ENCODE measurements around the gene CCDC178. TPM values are rescaled to one million over a fixed set of nuclear protein-coding genes. Genes with fewer than 3 reads are reported as not detected.
"Not testable (repeated sequence)": the region's sequence is repeated elsewhere in the genome, so short reads cannot be mapped to it uniquely, and the experiment has no call there.

Gene CCDC178
- total RNA-seq, 1 donor from 2014 or later = 2.8 TPM

GRCh38 chr18:32961538-32961937 lies 479.0 kb downstream of the CCDC178 start:
- Mint-ChIP-seq H3K27me3 (no peaks in the 10 kb centered on the region), H3K36me3 (no peaks in the 10 kb centered on the region), H3K4me1 (ENCODE audit: unreplicated experiment) (no peaks in the 10 kb centered on the region), H3K4me3 (no peak overlapping the region), H3K27ac (no peak overlapping the region), H3K9me3 (no peaks in the 10 kb centered on the region)
- no peak for DNase-seq (ENCODE audit: extremely low spot score, unreplicated experiment)
- TF ChIP-seq CTCF (conservative IDR thresholded peaks at IDR 0.05) = no peak

GRCh38 chr18:32958746-32959145 lies 481.8 kb downstream of the CCDC178 start:
- DNase-seq (ENCODE audit: extremely low spot score, unreplicated experiment) = no peak
- H3K36me3 Mint-ChIP-seq = no peaks in the 10 kb centered on the region
- no peak for TF ChIP-seq CTCF (conservative IDR thresholded peaks at IDR 0.05)
- H3K4me1 Mint-ChIP-seq (ENCODE audit: unreplicated experiment) = no peaks in the 10 kb centered on the region
- H3K27ac Mint-ChIP-seq = no peak overlapping the region
- H3K27me3 Mint-ChIP-seq = peaks cover 5% of the 10 kb centered on the region
- no peaks in the 10 kb centered on the region for H3K9me3 Mint-ChIP-seq
- H3K4me3 Mint-ChIP-seq = no peak overlapping the region

- H3K27me3 Mint-ChIP-seq = peaks cover 5% of the 10 kb centered on the region
- H3K9me3 Mint-ChIP-seq = no peaks in the 10 kb centered on the region
- H3K36me3 Mint-ChIP-seq = no peaks in the 10 kb centered on the region
- TF ChIP-seq CTCF (conservative IDR thresholded peaks at IDR 0.05) = peak; percentile 59
- H3K27ac Mint-ChIP-seq = no peak overlapping the region
- DNase-seq (ENCODE audit: extremely low spot score, unreplicated experiment) = no peak
- H3K4me3 Mint-ChIP-seq = no peak overlapping the region
- H3K4me1 Mint-ChIP-seq (ENCODE audit: unreplicated experiment) = no peaks in the 10 kb centered on the region
Observed at GRCh38 chr18:32956591-32957315, 483.8 kb downstream of the CCDC178 start.

- not testable (repeated sequence) for H3K36me3 Mint-ChIP-seq; H3K27ac Mint-ChIP-seq; H3K27me3 Mint-ChIP-seq; H3K9me3 Mint-ChIP-seq; H3K4me1 Mint-ChIP-seq (ENCODE audit: unreplicated experiment); H3K4me3 Mint-ChIP-seq; DNase-seq (ENCODE audit: extremely low spot score, unreplicated experiment)
Observed at GRCh38 chr18:32952318-32952717, 488.2 kb downstream of the CCDC178 start.

GRCh38 chr18:32937597-32937996 lies 502.9 kb downstream of the CCDC178 start:
- TF ChIP-seq CTCF (conservative IDR thresholded peaks at IDR 0.05) = no peak
- Mint-ChIP-seq H3K27me3 (peaks cover 3% of the 10 kb centered on the region), H3K4me3 (no peak overlapping the region), H3K9me3 (no peaks in the 10 kb centered on the region), H3K27ac (no peak overlapping the region), H3K4me1 (ENCODE audit: unreplicated experiment) (peaks cover 20% of the 10 kb centered on the region), H3K36me3 (no peaks in the 10 kb centered on the region)
- no peak for DNase-seq (ENCODE audit: extremely low spot score, unreplicated experiment)

- H3K4me3 Mint-ChIP-seq = no peak overlapping the region
- no peaks in the 10 kb centered on the region for H3K36me3 Mint-ChIP-seq
- H3K27me3 Mint-ChIP-seq = peaks cover 3% of the 10 kb centered on the region
- TF ChIP-seq CTCF (conservative IDR thresholded peaks at IDR 0.05) = no peak
- no peaks in the 10 kb centered on the region for H3K9me3 Mint-ChIP-seq
- no peak for DNase-seq (ENCODE audit: extremely low spot score, unreplicated experiment)
- H3K4me1 Mint-ChIP-seq (ENCODE audit: unreplicated experiment) = peaks cover 18% of the 10 kb centered on the region
- no peak overlapping the region for H3K27ac Mint-ChIP-seq
Observed at GRCh38 chr18:32937066-32937465, 503.5 kb downstream of the CCDC178 start.
